AG04449 (cell line): Measurements from ENCODE around the gene SPATA6.
"Not testable (repeated sequence)": the region's sequence is repeated elsewhere in the genome, so short reads cannot be mapped to it uniquely, and the experiment has no call there.

Experiments
- CTCF ChIA-PET: fragments of 350-600 bp; formaldehyde crosslinking; extraction: SDS; loops from one replicate; lab custom pipeline; 2021; ENCODE audit warnings: antibody characterized with exemption; lab: Yijun Ruan, JAX
- POLR2A ChIA-PET: fragments of 400-600, 350-600 bp; formaldehyde crosslinking; extraction: SDS; loops from one replicate; lab custom pipeline; 2020; ENCODE audit warnings: antibody characterized with exemption, inconsistent platforms; lab: Yijun Ruan, JAX
- DNase-seq: peaks from one replicate; pipeline ENCODE4 v3.0.0-alpha.2; 2010; ENCODE audit warnings: low read depth, low spot score
- H3K4me3 ChIP-seq: 2 replicates; pipeline ENCODE4 v1.5.1; 2011; ENCODE audit warnings: low read depth, mild to moderate bottlenecking, control low read depth, low read length
- TF ChIP-seq, protein P1 (sequence below): IDR thresholded peaks from one replicate; pipeline ENCODE4 v1.5.1; 2011; ENCODE audit warnings: mild to moderate bottlenecking, moderate library complexity, low read length, control low read depth, inconsistent platforms; ENCODE audit not compliant: insufficient read depth; ENCODE audit errors: missing control alignments

Gene SPATA6

GRCh38 chr1:48442864-48443619 lies 29.0 kb downstream of the SPATA6 start:
- DNase-seq, result no peak
- ChIA-PET POLR2A (no interaction called here), CTCF (no interaction called here)
- TF ChIP-seq, protein P1, sequence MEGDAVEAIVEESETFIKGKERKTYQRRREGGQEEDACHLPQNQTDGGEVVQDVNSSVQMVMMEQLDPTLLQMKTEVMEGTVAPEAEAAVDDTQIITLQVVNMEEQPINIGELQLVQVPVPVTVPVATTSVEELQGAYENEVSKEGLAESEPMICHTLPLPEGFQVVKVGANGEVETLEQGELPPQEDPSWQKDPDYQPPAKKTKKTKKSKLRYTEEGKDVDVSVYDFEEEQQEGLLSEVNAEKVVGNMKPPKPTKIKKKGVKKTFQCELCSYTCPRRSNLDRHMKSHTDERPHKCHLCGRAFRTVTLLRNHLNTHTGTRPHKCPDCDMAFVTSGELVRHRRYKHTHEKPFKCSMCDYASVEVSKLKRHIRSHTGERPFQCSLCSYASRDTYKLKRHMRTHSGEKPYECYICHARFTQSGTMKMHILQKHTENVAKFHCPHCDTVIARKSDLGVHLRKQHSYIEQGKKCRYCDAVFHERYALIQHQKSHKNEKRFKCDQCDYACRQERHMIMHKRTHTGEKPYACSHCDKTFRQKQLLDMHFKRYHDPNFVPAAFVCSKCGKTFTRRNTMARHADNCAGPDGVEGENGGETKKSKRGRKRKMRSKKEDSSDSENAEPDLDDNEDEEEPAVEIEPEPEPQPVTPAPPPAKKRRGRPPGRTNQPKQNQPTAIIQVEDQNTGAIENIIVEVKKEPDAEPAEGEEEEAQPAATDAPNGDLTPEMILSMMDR, result no peak
- H3K4me3 ChIP-seq, result no peak overlapping the region

GRCh38 chr1:48440786-48441185 lies 31.2 kb downstream of the SPATA6 start:
- CTCF ChIA-PET, POLR2A ChIA-PET, DNase-seq, H3K4me3 ChIP-seq: not testable (repeated sequence)

GRCh38 chr1:48439380-48439779 lies 32.6 kb downstream of the SPATA6 start:
- TF ChIP-seq, protein P1, result no peak
- no peak for DNase-seq
- ChIA-PET CTCF (no interaction called here), POLR2A (no interaction called here)
- H3K4me3 ChIP-seq, result no peak overlapping the region

DNA sequence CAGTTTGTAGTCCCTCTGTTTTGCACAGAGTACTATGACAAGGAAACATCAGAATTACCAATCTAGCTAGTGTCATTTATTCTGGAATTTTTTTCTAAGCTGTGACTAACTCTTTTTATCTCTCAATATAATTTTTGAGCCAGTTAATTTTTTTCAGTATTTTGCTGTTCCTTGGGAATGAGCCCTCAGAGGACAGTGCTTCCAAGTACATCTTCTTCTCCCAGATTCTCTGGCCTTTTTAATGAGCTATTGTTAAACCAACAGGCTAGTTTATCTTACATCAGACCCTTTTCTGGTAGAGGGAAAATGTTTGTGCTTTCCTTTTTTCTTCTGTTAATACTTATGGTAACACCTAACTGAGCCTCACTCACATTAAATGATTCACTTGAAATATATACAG lies 34.6 kb downstream of the SPATA6 start:
- POLR2A ChIA-PET, H3K4me3 ChIP-seq, DNase-seq, CTCF ChIA-PET: not testable (repeated sequence)

DNA sequence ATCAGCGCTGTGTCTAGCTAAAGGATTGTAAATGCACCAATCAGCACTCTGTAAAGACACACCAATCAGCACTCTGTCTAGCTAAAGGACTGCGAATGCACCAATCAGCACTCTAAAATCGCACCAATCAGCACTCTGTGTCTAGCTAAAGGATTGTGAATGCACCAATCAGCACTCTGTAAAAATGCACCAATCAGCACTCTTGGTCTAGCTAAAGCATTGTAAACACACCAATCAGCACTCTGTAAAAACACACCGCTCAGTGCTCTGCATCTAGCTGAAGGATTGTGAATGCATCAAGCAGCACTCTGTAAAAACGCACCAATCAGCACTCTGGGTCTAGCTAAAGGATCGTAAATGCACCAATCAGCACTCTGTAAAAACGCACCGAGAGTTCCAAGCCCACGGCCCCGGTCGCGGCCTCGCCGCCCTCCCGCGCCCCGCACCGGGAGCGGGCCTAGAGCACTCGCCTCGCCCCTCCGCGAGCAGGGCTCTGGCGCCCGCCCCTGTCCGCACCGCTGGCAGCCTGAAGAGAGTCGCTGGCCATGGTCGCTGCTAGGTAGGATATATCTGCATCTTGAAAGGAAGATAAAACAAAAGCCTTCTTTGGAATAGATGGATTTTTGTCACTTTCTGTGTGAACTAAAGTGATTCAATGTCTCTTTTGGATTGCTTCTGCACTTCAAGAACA lies 36.5 kb downstream of the SPATA6 start:
- POLR2A ChIA-PET, CTCF ChIA-PET, DNase-seq, H3K4me3 ChIP-seq: not testable (repeated sequence)

DNA sequence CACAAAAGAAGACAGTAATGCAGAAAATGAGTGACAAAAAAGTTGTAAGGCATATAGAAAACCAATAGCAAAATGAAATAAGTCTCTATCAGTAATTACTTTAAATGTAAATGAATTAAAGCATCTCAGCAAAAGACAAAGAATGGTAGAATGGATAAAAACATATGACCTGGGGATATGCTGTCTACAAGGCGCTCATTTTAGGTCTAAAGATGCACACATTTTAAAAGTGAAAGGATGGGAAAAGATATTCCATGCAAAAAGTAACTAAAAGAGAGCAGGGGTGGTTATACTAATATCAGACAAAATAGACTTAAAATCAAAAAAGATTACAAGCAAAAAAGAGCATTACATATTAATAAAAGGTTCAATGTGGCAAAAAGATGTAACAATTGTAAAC lies 41.2 kb downstream of the SPATA6 start:
- CTCF ChIA-PET, result no interaction called here
- H3K4me3 ChIP-seq, result no peak overlapping the region
- POLR2A ChIA-PET, result no interaction called here
- TF ChIP-seq, protein P1, result no peak
- DNase-seq, result no peak

DNA sequence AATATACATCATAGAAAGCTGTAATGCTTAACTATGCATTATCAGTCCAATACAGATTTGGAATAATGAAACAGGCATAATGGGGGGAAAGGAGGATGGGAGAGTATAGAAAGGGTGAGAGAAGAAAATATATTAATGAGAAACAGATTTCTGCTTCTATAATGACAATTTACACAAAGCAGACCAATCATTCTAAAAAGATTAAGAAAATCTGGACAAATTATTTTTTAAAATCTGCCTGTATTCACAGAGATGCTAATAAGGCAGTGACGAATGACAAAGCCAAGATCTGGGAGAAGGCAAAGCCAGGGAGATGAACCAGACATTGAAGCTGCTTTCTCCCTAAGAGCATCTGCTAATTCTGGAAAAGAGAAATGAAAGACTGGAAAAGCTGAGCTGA lies 50.0 kb downstream of the SPATA6 start:
- H3K4me3 ChIP-seq, result no peak overlapping the region
- POLR2A ChIA-PET, result no interaction called here
- TF ChIP-seq, protein P1, result no peak
- CTCF ChIA-PET, result no interaction called here
- no peak for DNase-seq

DNA sequence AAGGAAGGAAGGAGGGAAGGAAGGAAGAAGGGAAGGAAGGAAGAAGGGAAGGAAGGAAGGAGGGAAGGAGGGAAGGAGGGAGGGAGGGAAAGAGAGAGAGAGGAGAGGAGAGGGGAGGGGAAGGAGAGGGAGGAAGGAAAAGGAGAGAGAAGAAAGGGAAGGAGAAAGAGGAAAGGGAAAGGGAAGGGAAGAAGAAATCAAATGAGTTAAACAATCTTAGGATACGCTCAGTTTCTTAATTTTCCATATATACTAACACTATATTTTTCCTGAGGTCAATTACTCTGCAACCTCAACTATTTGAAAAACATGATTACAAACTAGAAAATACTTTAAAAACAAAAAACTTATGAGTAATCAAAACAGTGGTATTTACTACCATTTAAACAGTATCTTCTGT lies 53.3 kb downstream of the SPATA6 start:
- TF ChIP-seq, protein P1, result no peak
- DNase-seq, result no peak
- H3K4me3 ChIP-seq, result no peak overlapping the region
- POLR2A ChIA-PET, result no interaction called here
- CTCF ChIA-PET, result no interaction called here
